Activated naive CD8-positive, alpha-beta T cell treated with anti-CD3 and anti-CD28 coated beads, Interleukin-2, amount 10 ng/mL, durations not matched to agents 7 days and 5 days (primary cell): Measurements from ENCODE around the gene NXPH4. TPM values are rescaled to one million over a fixed set of nuclear protein-coding genes. Genes with fewer than 3 reads are reported as not detected.
A peak's percentile ranks its signal among the peaks of the same experiment; 100 is the strongest.

Experiments used
- ATAC-seq: fragments of 150-1000 bp; cut with Tn5 transposase; one replicate; pipeline ENCODE4 v1.10.0; 2021; ENCODE audit warnings: low read depth, moderate library complexity
- POLR2A ChIA-PET: fragments of 350-600 bp; sonication (Branson Sonifier 250); formaldehyde crosslinking; loops from one replicate; lab custom pipeline; 2021; ENCODE audit warnings: antibody characterized with exemption; lab: Charles Lee
- DNase-seq: peaks from one replicate; pipeline ENCODE4 v3.0.0; 2021
- H3K27ac Mint-ChIP-seq: one replicate; pipeline ENCODE4 v1.8.0; 2022; ENCODE audit warnings: mild to moderate bottlenecking, mixed read lengths
- H3K27me3 Mint-ChIP-seq: one replicate; pipeline ENCODE4 v1.8.0; 2022; ENCODE audit warnings: mild to moderate bottlenecking, moderate library complexity, mixed read lengths
- H3K36me3 Mint-ChIP-seq: one replicate; pipeline ENCODE4 v1.8.0; 2021; ENCODE audit warnings: mild to moderate bottlenecking, mixed read lengths
- H3K4me1 Mint-ChIP-seq: one replicate; pipeline ENCODE4 v1.8.0; 2021; ENCODE audit warnings: mixed read lengths
- H3K4me3 Mint-ChIP-seq: one replicate; pipeline ENCODE4 v1.8.0; 2022; ENCODE audit warnings: mild to moderate bottlenecking, moderate library complexity, mixed read lengths
- H3K9me3 Mint-ChIP-seq: one replicate; pipeline ENCODE4 v1.8.0; 2021; ENCODE audit warnings: mixed read lengths
- total RNA-seq, 2 experiments: library from RNA; stranded (reverse); gene quantifications; one replicate each; pipeline ENCODE4 v1.2.3, GENCODE V29; 2021

The NXPH4 gene
- total RNA-seq, 2 experiments from 2014 or later = 1.7 to 2.4 TPM

DNA sequence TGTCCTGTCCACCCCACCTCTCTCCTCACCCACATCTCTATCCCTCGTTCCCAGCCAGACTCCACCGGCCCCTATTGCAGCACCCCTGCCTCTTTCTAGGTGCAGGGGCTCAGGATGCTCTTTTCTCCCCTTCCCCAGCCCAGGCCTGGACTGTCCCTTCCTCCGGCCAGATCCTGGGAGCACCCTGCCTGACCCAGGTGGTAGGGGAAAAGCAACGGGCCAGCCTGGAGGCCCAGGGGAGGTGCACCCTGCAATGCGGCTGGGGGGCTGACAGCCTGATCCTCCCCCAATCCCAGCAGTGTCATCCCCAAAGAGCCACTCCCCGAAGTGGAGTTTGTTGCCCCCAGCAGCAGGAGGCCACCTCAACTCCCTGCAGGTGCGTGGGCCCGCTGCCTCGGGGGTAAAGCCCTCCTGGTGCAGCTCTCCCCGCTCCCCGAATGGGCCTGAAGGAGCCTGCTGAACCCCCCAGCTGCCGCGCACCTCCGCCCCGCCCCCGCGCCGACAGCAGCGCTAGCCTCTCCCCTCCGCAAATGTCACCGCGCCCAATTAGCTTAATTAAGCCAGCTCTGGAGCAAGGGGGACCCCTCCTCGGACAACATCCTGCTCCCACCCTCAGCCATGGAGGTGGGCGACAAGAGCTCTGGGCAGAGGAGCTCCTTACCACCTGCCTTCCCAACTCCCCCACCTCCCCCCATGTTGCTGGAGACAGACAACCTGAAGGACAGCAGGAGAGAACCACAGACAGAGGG is 4.7 kb downstream of the NXPH4 start:
- H3K27me3 Mint-ChIP-seq = peaks cover 81% of the 10 kb centered on the region
- ATAC-seq = no peak

DNA sequence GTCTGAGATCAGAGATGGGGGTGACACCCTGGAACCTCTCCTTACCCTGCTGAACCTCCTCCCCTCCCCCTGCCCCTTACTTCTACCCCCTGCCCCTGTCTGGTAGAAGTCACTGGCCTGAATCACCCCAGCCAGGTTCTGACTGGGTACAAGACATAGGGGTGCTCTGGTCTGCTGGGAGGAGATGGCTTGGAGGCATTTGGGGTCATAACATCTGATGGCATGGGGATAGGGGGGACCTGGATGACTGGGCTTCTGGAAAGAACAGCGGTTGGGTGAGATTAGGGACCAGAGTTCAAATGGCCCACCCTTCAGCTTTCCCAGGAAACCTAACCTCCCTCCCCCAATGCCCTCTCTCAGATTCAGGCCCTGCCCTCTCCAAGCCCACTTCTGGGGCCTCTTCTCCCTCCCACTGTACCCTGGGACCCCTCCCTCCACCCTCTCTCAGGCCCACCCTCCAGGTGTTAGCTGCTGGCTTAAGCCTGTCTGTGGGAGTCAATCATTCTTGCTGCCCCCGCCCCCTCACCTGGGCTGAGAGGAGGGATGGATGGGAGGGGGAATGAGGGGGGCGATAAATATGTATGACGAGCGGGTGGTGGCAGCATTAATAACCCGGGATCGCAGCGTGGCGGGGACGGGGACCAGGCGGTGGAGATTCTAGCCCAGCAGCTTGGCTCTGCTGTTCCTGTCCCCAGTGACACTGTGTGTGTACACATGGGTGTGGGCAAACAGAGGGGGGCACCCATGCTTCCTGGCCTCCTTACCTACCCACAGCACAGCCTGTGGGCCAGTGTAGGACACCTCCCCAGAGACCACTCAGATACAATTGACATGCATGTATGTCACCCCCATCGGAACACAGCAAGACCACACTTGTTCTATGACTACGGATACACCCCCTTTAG is 5.9 kb downstream of the NXPH4 start:
- POLR2A ChIA-PET = interaction anchor here (0.6 to 2.9 kb wide), 3 partner anchors 9 to 20 kb away, joined by 3 to 22 read pairs (median 5); a partner anchor contains a TSS
- H3K4me3 Mint-ChIP-seq = no peak overlapping the region
- DNase-seq = peak; percentile 49
- H3K36me3 Mint-ChIP-seq = no peaks in the 10 kb centered on the region
- peaks cover 47% of the 10 kb centered on the region for H3K4me1 Mint-ChIP-seq
- H3K27ac Mint-ChIP-seq = no peak overlapping the region
- no peaks in the 10 kb centered on the region for H3K9me3 Mint-ChIP-seq
- peak; percentile 5 for ATAC-seq
- H3K27me3 Mint-ChIP-seq = peaks cover 82% of the 10 kb centered on the region

More for the DNA sequence above, 4.7 kb downstream of the NXPH4 start:
- POLR2A ChIA-PET = interaction anchor here (1.1 kb wide), 1 partner anchor 8 kb away, joined by 3 read pairs; the partner anchor contains the start of gene SHMT2
- DNase-seq = peak; percentile 48
- Mint-ChIP-seq H3K36me3 (peaks cover 2% of the 10 kb centered on the region), H3K9me3 (no peaks in the 10 kb centered on the region), H3K27ac (no peak overlapping the region), H3K4me3 (no peak overlapping the region), H3K4me1 (peaks cover 44% of the 10 kb centered on the region)

DNA sequence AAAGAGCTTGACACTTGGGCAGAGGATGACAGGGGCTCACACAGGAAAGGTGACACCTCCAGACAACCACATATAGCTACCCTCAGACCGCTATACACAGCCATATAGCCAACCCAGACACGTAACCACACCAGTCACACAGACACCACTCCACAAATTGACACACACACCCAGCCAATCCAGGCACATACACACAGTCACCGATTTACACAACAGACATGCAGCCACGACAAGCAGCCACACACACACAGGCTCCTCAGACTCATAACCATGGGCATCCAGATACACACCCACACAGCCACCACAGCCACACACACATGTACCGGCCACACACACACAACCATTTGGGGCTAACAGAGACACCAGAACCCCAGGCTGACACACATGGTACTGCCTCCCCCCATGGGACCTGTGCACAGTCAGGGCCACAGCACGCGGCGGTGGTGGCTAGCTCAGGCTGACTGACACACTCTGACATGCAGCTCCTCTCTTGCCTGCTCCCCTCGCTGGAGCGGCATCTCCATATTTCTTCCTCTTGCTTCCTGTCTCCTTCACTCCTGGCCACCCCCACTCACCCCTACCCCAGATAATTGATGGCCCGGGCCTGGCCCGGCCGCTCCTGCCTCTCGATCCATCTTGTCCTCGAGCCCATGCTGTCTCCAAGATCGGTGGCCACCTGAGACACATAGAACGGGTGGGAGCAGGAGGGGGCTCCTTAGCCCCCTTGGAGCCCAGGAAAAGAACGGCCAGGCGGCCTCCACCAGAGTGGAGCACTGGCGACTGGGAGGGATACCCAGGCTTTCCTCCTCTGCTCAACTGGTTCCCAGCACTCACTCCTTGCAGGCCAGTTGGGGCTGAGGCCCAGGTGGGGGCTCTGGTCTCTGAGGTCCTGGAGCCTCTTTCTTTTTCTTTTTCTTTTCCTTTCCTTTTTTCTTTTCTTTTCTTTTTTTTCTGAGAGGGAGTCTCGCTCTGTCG is 6.9 kb downstream of the NXPH4 start:
- peak; percentile 55 for ATAC-seq
- peak; percentile 54 for DNase-seq
- Mint-ChIP-seq H3K36me3 (no peaks in the 10 kb centered on the region), H3K4me1 (peaks cover 50% of the 10 kb centered on the region), H3K9me3 (no peaks in the 10 kb centered on the region), H3K27ac (peak overlapping the region; percentile 0), H3K4me3 (peak overlapping the region; percentile 4), H3K27me3 (peaks cover 78% of the 10 kb centered on the region)
- POLR2A ChIA-PET = interaction anchor here (0.9 to 2.9 kb wide), 3 partner anchors 15 to 19 kb away, joined by 3 to 22 read pairs (median 5); a partner anchor contains a TSS

DNA sequence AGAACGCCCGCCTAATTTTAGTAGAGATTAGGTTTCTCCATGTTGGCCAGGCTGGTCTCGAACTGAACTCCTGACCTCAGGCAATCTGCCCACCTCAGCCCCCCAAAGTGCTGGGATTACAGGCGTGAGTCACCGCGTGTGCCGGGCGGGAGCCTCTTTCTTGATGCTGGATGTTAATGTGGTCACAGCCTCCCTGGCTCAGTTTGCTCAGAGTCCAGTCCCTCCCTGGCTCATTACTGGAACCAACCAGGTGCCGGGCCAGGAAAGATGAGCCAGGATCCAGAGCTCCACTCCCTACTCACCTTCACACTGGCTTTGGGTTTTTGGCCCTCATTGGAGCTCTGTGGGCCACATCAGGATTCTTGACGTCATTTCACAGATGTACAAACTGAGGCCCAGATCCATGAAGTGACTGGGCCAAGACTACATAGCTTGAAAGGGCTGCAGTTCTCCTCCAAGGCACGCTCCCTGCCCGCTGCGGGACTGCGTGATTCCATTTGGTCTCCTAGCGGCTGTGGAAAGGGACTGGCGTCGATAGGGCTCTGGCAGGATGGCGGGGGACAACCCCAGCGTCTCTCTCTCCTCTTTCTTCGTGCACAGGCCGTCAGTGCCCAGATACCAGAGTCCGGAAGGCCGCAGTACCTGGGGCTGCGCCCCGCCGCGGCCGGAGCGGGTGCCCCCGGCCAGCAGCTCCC is 7.8 kb downstream of the NXPH4 start:
- POLR2A ChIA-PET = interaction anchor here (0.7 to 2.9 kb wide), 3 partner anchors 14 to 114 kb away, joined by 3 to 22 read pairs (median 3); a partner anchor contains a TSS
- H3K27ac Mint-ChIP-seq = no peak overlapping the region
- peaks cover 69% of the 10 kb centered on the region for H3K27me3 Mint-ChIP-seq
- H3K4me1 Mint-ChIP-seq = peaks cover 58% of the 10 kb centered on the region
- H3K9me3 Mint-ChIP-seq = no peaks in the 10 kb centered on the region
- ATAC-seq (no peak), DNase-seq (no peak)
- H3K4me3 Mint-ChIP-seq = no peak overlapping the region
- H3K36me3 Mint-ChIP-seq = no peaks in the 10 kb centered on the region

DNA sequence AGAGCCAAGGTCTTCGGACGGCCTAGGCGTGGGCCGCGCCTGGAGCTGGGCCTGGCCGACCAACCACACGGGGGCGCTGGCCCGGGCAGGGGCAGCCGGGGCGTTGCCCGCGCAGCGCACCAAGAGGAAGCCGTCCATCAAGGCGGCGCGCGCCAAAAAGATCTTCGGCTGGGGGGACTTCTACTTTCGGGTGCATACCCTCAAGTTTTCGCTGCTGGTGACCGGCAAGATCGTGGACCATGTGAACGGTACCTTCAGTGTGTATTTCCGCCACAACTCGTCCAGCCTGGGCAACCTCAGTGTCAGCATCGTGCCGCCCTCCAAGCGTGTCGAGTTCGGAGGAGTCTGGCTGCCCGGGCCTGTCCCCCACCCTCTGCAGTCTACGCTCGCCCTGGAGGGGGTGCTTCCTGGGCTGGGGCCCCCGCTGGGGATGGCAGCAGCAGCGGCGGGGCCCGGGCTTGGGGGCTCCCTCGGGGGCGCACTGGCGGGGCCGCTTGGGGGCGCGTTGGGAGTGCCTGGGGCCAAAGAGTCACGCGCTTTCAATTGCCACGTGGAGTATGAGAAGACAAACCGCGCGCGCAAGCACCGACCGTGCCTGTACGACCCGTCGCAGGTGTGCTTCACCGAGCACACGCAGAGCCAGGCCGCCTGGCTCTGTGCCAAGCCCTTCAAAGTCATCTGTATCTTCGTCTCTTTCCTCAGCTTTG is 8.5 kb downstream of the NXPH4 start:
- POLR2A ChIA-PET = interaction anchor here (0.9 to 6.1 kb wide), 4 partner anchors 13 to 114 kb away, joined by 3 to 71 read pairs (median 12); partner anchors contain the start of gene STAT6
- peaks cover 4% of the 10 kb centered on the region for H3K36me3 Mint-ChIP-seq
- peaks cover 56% of the 10 kb centered on the region for H3K4me1 Mint-ChIP-seq
- peaks cover 64% of the 10 kb centered on the region for H3K27me3 Mint-ChIP-seq
- peak overlapping the region; percentile 60 for H3K27ac Mint-ChIP-seq
- H3K9me3 Mint-ChIP-seq = no peaks in the 10 kb centered on the region
- DNase-seq (peak; percentile 85), ATAC-seq (peak; percentile 53)
- peak overlapping the region; percentile 60 for H3K4me3 Mint-ChIP-seq

DNA sequence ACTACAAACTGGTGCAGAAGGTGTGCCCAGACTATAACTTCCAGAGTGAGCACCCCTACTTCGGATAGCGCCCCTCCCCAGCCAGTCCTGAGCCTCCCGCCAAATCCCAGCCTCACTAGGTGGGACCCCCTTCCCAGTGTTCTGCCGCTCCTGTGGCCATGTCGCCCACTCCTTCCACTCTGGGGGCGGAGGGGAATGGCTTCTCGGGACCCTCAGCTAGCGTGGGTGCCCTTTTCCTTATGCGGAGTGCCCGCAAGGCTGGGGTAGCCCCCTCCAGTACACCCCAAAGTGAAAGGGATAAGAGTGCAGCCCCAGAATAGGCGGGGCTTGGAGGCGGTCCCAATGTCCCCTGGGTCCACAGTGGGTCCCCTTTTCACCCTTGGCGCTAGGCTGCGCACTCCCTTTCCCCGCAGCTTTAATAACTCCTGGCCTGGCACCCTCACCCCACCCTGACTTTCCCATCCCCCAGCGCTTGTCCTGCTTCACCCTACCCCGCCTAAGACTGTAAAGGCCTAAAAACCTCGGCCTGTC is 9.2 kb downstream of the NXPH4 start:
- H3K9me3 Mint-ChIP-seq = no peaks in the 10 kb centered on the region
- H3K27me3 Mint-ChIP-seq = peaks cover 60% of the 10 kb centered on the region
- DNase-seq (no peak), ATAC-seq (no peak)
- POLR2A ChIA-PET = interaction anchor here (1.1 to 6.1 kb wide), 2 partner anchors 14 to 114 kb away, joined by 3 to 71 read pairs; partner anchors contain the start of gene STAT6
- peaks cover 59% of the 10 kb centered on the region for H3K4me1 Mint-ChIP-seq
- peak overlapping the region; percentile 56 for H3K27ac Mint-ChIP-seq
- peaks cover 10% of the 10 kb centered on the region for H3K36me3 Mint-ChIP-seq
- H3K4me3 Mint-ChIP-seq = peak overlapping the region; percentile 60

DNA sequence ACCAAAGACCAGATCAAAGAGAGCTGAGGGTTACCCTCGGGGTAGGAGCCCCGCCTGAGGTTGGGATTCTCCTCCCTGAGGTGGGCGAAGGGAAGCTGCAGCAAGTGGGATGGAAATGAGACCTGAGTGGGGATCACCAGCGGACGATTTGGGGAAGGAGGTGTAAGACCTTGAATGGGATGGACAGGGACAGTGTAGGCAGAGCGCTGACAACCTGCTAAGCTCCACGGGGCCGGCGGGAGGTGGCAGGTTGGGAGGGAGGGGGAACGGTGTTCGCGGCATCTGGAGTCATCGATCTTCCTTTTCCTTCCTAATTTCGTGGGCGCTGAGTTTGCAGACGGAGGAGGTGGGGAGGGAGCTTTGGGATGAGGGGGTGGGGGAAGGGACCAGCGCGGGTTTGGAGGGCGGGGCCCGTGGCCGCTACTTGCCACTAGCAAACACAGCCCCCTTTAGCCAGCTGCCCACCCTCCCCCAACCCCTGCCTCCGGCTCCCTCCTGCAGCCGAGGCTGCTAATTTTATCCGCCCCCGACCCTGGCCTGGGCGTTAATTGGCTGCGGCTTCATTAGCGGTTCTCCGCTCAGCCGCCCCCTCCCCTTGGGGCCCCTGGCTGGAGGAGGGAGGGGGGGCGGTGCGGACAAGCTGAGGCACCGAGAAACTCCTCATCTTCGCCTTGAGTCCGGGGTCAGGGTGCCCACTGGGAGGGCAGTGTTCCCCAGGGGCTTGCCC is 10.2 kb downstream of the NXPH4 start:
- peaks cover 11% of the 10 kb centered on the region for H3K36me3 Mint-ChIP-seq
- H3K27ac Mint-ChIP-seq = peak overlapping the region; percentile 37
- POLR2A ChIA-PET = interaction anchor here (0.8 to 6.1 kb wide), 4 partner anchors 10 to 232 kb away, joined by 3 to 71 read pairs (median 5); partner anchors contain the start of genes NXPH4 and STAT6
- H3K4me1 Mint-ChIP-seq = peaks cover 58% of the 10 kb centered on the region
- no peaks in the 10 kb centered on the region for H3K9me3 Mint-ChIP-seq
- ATAC-seq (no peak), DNase-seq (peak; percentile 46)
- peaks cover 50% of the 10 kb centered on the region for H3K27me3 Mint-ChIP-seq
- H3K4me3 Mint-ChIP-seq = peak overlapping the region; percentile 71

DNA sequence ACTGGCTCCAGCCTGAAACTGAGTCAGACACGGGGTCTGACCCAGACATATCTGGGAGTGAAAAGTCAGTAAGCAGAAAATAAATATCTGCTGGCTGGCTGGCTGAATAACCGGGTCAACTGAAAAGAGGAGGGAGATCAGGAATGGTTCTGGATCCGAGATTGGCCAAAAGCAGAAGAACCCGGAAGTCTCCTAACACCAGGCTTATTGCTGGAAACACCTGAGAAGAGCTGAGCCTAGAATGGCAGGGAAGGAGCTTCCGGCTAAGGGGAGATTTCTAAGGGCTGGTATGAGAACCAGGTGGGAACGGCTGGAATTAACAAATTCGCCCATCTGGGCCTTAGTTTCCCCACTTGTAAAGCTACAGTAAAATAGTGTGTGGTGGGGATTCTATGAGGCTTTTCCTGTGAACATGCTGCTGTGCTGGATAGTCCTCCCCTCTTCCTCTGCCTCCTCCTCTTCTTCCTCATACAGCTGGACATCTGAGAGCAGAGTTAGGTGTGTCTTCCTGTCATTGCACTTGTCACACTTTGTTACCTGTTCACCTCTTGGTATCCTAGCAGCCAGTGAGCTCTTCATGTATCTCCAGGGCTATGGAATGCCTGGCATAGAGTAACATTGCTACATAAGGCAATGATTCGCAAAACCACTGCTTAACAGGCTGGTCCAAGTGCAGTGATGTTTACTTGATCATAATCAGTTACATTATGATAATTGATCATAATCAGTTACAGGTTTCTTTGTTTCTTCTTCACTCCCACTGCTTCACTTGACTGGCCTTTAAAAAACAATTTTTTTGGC is 10.9 kb downstream of the NXPH4 start:
- DNase-seq (no peak), ATAC-seq (no peak)
- POLR2A ChIA-PET = interaction anchor here (0.6 to 6.1 kb wide), 3 partner anchors 10 to 465 kb away, joined by 3 to 71 read pairs (median 4); partner anchors contain the start of genes HSD17B6 and NXPH4
- H3K36me3 Mint-ChIP-seq = peaks cover 15% of the 10 kb centered on the region
- peaks cover 42% of the 10 kb centered on the region for H3K27me3 Mint-ChIP-seq
- H3K9me3 Mint-ChIP-seq = no peaks in the 10 kb centered on the region
- peak overlapping the region; percentile 22 for H3K4me3 Mint-ChIP-seq
- H3K4me1 Mint-ChIP-seq = peaks cover 54% of the 10 kb centered on the region
- H3K27ac Mint-ChIP-seq = peak overlapping the region; percentile 4

DNA sequence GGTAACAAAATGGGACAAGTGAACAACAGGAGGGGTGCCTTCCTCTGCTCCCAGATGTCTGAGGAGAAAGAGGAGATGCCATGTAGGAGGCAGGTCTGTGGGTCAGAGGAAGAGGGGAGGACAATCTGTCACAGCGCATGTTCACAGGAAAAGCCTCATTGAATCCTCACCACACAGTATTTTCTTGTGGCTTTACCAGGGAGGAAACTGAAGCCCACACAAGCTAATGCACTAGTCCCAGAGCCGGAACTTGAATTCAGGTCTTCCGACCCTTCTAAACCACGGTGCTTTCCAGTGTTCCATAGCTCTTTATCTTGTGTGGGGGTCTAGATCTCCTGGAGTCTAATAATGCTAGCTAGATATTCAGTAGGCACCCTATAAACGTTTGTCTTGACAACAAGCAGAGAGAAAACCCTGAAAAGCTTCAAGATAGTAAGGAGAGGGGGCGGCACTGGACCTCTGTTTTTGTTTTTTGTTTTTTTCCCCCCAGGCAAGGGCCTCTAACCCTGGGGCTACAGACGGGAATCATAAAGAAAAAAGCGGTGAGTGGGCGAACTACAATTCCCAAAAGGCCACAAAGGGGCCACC is 12.5 kb downstream of the NXPH4 start:
- H3K27ac Mint-ChIP-seq = peak overlapping the region; percentile 91
- peak overlapping the region; percentile 95 for H3K4me3 Mint-ChIP-seq
- ATAC-seq = peak; percentile 23
- H3K36me3 Mint-ChIP-seq = peaks cover 28% of the 10 kb centered on the region
- no peaks in the 10 kb centered on the region for H3K9me3 Mint-ChIP-seq
- DNase-seq = no peak
- peaks cover 26% of the 10 kb centered on the region for H3K27me3 Mint-ChIP-seq
- peaks cover 47% of the 10 kb centered on the region for H3K4me1 Mint-ChIP-seq
- POLR2A ChIA-PET = interaction anchor here (0.9 to 6.1 kb wide), 10 partner anchors 8 to 251 kb away, joined by 3 to 71 read pairs (median 3); partner anchors contain the start of genes NEMP1, NXPH4 and STAT6
